ENCODE results near the gene GNA12. TPM values are rescaled to one million over a fixed set of nuclear protein-coding genes. Genes with fewer than 3 reads are reported as not detected.

Gene GNA12
- total RNA-seq, 1 donor from 2014 or later: 47.2 TPM

- Histone ChIP-seq H3K9me3 (no peaks in the 10 kb centered on the region), H3K27me3 (no peaks in the 10 kb centered on the region), H3K27ac (peak overlapping the region; percentile 48), H3K4me1 (peaks cover 70% of the 10 kb centered on the region), H3K4me3 (no peak overlapping the region), H3K36me3 (no peaks in the 10 kb centered on the region)
- intact Hi-C loops (cut with DNase I): no loop called here
- DNase-seq (no peak), ATAC-seq (peak; percentile 49)
- TF ChIP-seq CTCF (IDR thresholded peaks at IDR 0.05): no peak
Measured at GRCh38 chr7:2823130-2823529, 21.0 kb downstream of the GNA12 start.

- ATAC-seq (no peak), DNase-seq (no peak)
- peaks cover 78% of the 10 kb centered on the region for H3K4me1 ChIP-seq
- H3K36me3 ChIP-seq: no peaks in the 10 kb centered on the region
- no peaks in the 10 kb centered on the region for H3K9me3 ChIP-seq
- no peaks in the 10 kb centered on the region for H3K27me3 ChIP-seq
- TF ChIP-seq CTCF (IDR thresholded peaks at IDR 0.05): no peak
- H3K27ac ChIP-seq: peak overlapping the region; percentile 48
- H3K4me3 ChIP-seq: no peak overlapping the region
- intact Hi-C loops (cut with DNase I): no loop called here
Measured at GRCh38 chr7:2821842-2822507, 22.1 kb downstream of the GNA12 start.

GRCh38 chr7:2821161-2821841 lies 22.8 kb downstream of the GNA12 start:
- H3K27me3 ChIP-seq: no peaks in the 10 kb centered on the region

GRCh38 chr7:2820508-2820934 lies 23.6 kb downstream of the GNA12 start:
- no peaks in the 10 kb centered on the region for H3K36me3 ChIP-seq
- ATAC-seq (peak; percentile 85), DNase-seq (peak; percentile 85)
- no peaks in the 10 kb centered on the region for H3K9me3 ChIP-seq
- H3K27ac ChIP-seq: peak overlapping the region; percentile 78
- intact Hi-C loops (cut with DNase I): no loop called here
- H3K4me3 ChIP-seq: no peak overlapping the region
- no peak for TF ChIP-seq CTCF (IDR thresholded peaks at IDR 0.05)
- H3K27me3 ChIP-seq: no peaks in the 10 kb centered on the region
- H3K4me1 ChIP-seq: peaks cover 70% of the 10 kb centered on the region

More at GRCh38 chr7:2821161-2821841, 22.8 kb downstream of the GNA12 start:
- peak; percentile 32 for ATAC-seq
- Histone ChIP-seq H3K9me3 (no peaks in the 10 kb centered on the region), H3K4me3 (no peak overlapping the region), H3K36me3 (no peaks in the 10 kb centered on the region), H3K4me1 (peaks cover 77% of the 10 kb centered on the region), H3K27ac (peak overlapping the region; percentile 58)
- DNase-seq: no peak
- no peak for TF ChIP-seq CTCF (IDR thresholded peaks at IDR 0.05)
- intact Hi-C loops (cut with DNase I): no loop called here

- DNase-seq (no peak), ATAC-seq (no peak)
- H3K27me3 ChIP-seq: no peaks in the 10 kb centered on the region
- H3K4me3 ChIP-seq: no peak overlapping the region
- peak overlapping the region; percentile 78 for H3K27ac ChIP-seq
- H3K36me3 ChIP-seq: no peaks in the 10 kb centered on the region
- H3K9me3 ChIP-seq: no peaks in the 10 kb centered on the region
- no peak for TF ChIP-seq CTCF (IDR thresholded peaks at IDR 0.05)
- H3K4me1 ChIP-seq: peaks cover 65% of the 10 kb centered on the region
- intact Hi-C loops (cut with DNase I): no loop called here
Measured at GRCh38 chr7:2819954-2820397, 24.1 kb downstream of the GNA12 start.

All from upper lobe of right lung (tissue), 1 donor.